ENCODE results near the gene NEMP2. TPM values are rescaled to one million over a fixed set of nuclear protein-coding genes. Genes with fewer than 3 reads are reported as not detected.
A peak's percentile ranks its signal among the peaks of the same experiment; 100 is the strongest.

NEMP2 gene
- total and polyA plus RNA-seq, 2 of the 4 experiments (the other 2 are of a cell fraction), result 1.1 to 1.3 TPM

GRCh38 chr2:190456833-190457232, 77.7 kb downstream of the NEMP2 start:
- Histone ChIP-seq H2AFZ (replicated peaks; ENCODE audit: low read length, poor library complexity) (no peak overlapping the region), H4K8ac (ENCODE audit: low read depth in 2 of 2, low read length in 2 of 2) (no peak overlapping the region), H3K9me3 (ENCODE audit: control insufficient read depth, insufficient read depth, low read length) (no peaks in the 10 kb centered on the region), H4K91ac (ENCODE audit: insufficient read depth, low read depth, low read length) (no peak overlapping the region), H3K79me1 (ENCODE audit: low read depth in 1 of 2, low read length in 2 of 2) (no peaks in the 10 kb centered on the region), H3K4me1 (ENCODE audit: control insufficient read depth, insufficient read depth, low read length) (no peaks in the 10 kb centered on the region), H2BK5ac (ENCODE audit: low read depth, low read length, poor library complexity, severe bottlenecking) (no peak overlapping the region), H2BK20ac (ENCODE audit: low read depth, low read length) (no peak overlapping the region), H2BK15ac (ENCODE audit: low read depth, low read length) (no peak overlapping the region), H3K36me3 (ENCODE audit: control insufficient read depth, insufficient read depth, low read length) (no peaks in the 10 kb centered on the region), H2AK5ac (ENCODE audit: low read depth, low read length) (no peak overlapping the region), H4K20me1 (ENCODE audit: insufficient read depth, low read length) (no peaks in the 10 kb centered on the region), H4K5ac (ENCODE audit: low read depth, low read length) (no peak overlapping the region), H3K4ac (ENCODE audit: low read depth, low read length) (no peak overlapping the region), H3K23ac (ENCODE audit: low read depth, low read length) (no peak overlapping the region), H3K27ac (ENCODE audit: insufficient read depth, low read length) (no peak overlapping the region), H3K27me3 (ENCODE audit: control insufficient read depth, insufficient read depth, low read length) (no peaks in the 10 kb centered on the region), H3K14ac (replicated peaks; ENCODE audit: low read depth, low read length) (no peak overlapping the region), H3K4me2 (ENCODE audit: low read depth, low read length) (no peak overlapping the region), H3K18ac (ENCODE audit: low read depth, low read length) (no peak overlapping the region), H3K9ac (ENCODE audit: low read depth, low read length) (no peak overlapping the region), H3K4me3 (ENCODE audit: insufficient read depth, low read depth, low read length) (no peak overlapping the region), H2AK9ac (replicated peaks; ENCODE audit: low read depth, low read length, poor library complexity) (no peak overlapping the region), H3K9me1 (ENCODE audit: insufficient read depth, low read length) (peaks cover 3% of the 10 kb centered on the region; the same call in 1 of the 2 replicates), H3K56ac (ENCODE audit: extremely low read depth, insufficient read depth, low read length) (no peak overlapping the region), H2BK120ac (ENCODE audit: low read depth, low read length) (no peak overlapping the region)
- DNase-seq, result peak; percentile 7
- ChIA-PET POLR2A (ENCODE audit: unreplicated experiment) (no interaction called here), CTCF (no interaction called here)
- TF ChIP-seq POLR2A (IDR thresholded peaks at IDR 0.05; ENCODE audit: low read depth, low read length) (no peak), CTCF (conservative IDR thresholded peaks at IDR 0.05; ENCODE audit: low read depth, low read length) (no peak), FOS (IDR thresholded peaks at IDR 0.05; ENCODE audit: low read depth, low read length) (no peak), RFX5 (IDR thresholded peaks at IDR 0.05; ENCODE audit: low read depth, low read length) (no peak), RAD21 (IDR thresholded peaks at IDR 0.05; ENCODE audit: low read length) (no peak), MAFK (IDR thresholded peaks at IDR 0.05; ENCODE audit: low read depth, low read length) (no peak), NFE2L2 (IDR thresholded peaks at IDR 0.05; ENCODE audit: low read depth, low read length) (no peak), CEBPB (IDR thresholded peaks at IDR 0.05; ENCODE audit: low read depth, low read length) (no peak), BHLHE40 (IDR thresholded peaks at IDR 0.05; ENCODE audit: low read depth, low read length) (no peak)
- in situ Hi-C loops (cut with MboI; ENCODE audit: low sequenced_read_pairs) (no loop called here), dilution Hi-C loops (cut with HindIII; ENCODE audit: low sequenced_read_pairs, unreplicated experiment) (no loop called here), intact Hi-C loops (cut with micrococcal nuclease) (no loop called here)
- BruUV-seq (replicated peaks), result no TSS peak
- no CpG with 5 or more reads among the region's 7 CpGs for WGBS, 2 experiments (ENCODE audit: extremely low coverage in 2 of 2, insufficient read length in 1 of 2)
- no peak for ATAC-seq (ENCODE audit: low read depth)
